ENCODE data around the gene ABCF1.

The ABCF1 gene

GRCh38 chr6:30626484-30627366 is 55.5 kb downstream of the ABCF1 start, which contains the start of gene ATAT1:
ATAT1 (plus strand) TSS chr6:30626874.
- peak; percentile 77 for DNase-seq

GRCh38 chr6:30635834-30636233 is 64.6 kb downstream of the ABCF1 start:
- DNase-seq, result no peak

- no peak for DNase-seq
Measured at GRCh38 chr6:30640481-30640880, 69.2 kb downstream of the ABCF1 start.

- DNase-seq, result no peak
Measured at GRCh38 chr6:30641048-30641447, 69.8 kb downstream of the ABCF1 start.
